CD4-positive, alpha-beta T cell treated with Interleukin-12 subunit alpha and Interleukin-12 subunit beta, for 1 hour (primary cell): ENCODE results near the gene XPNPEP2.

Experiments used
- DNase-seq: peaks from one replicate; pipeline ENCODE4 v3.0.0-alpha.2; 2020

The XPNPEP2 gene

DNA sequence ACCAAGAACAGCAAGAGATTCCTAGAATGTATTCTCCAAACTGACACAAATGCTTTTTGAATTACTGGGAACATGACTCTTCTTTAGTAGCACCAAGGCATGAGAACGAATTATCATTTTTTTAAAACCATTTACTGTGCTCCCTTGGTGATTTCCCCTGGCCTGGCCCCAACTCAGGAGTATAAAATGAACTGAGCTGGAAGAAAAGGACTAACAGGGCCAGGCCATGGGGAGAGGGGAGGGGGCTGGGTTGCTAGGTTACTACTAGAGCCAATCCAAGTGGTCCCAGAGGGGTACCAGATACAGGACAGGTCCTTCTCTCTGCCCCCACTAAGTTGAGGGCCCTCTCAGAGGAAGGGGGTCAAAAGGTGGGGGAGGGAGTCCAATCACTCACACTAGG, 64.1 kb downstream of the XPNPEP2 start:
- no peak for DNase-seq

DNA sequence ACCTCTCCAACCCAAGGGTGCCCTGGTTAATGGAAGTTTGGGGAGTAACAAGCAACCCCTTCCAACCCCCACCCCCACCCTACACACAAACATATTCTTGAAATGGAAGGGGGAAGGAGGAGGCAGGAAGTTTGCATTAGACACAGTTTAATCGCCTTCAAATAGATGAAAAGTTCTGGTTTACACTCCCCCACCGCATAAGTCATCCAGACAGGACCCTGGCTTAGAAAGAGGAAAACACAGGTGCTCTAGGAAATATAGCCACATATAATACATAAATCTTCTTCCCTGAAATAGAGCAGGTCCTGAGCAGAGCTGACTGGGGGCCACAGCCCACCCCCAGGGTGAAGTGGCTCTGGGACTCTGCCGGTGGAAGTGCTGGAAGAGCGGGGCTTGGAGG, 66.0 kb downstream of the XPNPEP2 start:
- no peak for DNase-seq

DNA sequence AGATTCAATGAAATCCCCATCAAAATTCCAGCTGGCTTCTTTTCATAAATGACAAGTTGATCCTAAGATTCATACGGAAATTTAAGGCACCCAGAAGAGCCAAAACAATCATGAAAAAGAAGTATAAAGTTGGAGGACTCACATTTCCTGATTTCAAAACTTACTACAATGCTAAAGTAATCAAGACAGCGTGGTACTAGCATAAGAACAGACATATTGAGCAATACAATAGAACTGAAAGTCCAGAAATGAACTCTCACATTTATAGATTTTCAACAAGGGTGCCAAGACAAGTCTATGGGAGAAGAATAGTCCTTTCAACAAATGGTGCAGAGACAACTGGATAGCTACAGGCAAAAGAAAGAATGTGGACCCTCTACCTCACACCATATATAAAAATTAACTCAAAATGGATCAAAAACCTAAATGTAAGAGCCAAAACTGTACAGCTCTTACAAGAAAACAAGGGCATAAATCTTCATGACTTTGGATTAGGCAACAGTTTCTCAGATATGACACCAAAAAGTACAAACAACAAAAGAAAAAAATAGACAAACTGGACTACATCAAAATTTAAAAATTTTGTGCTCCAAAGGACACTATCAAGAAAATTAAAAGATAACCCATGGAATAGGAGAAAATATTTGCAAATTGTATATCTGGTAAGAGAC, 69.5 kb downstream of the XPNPEP2 start:
- DNase-seq, result no peak

DNA sequence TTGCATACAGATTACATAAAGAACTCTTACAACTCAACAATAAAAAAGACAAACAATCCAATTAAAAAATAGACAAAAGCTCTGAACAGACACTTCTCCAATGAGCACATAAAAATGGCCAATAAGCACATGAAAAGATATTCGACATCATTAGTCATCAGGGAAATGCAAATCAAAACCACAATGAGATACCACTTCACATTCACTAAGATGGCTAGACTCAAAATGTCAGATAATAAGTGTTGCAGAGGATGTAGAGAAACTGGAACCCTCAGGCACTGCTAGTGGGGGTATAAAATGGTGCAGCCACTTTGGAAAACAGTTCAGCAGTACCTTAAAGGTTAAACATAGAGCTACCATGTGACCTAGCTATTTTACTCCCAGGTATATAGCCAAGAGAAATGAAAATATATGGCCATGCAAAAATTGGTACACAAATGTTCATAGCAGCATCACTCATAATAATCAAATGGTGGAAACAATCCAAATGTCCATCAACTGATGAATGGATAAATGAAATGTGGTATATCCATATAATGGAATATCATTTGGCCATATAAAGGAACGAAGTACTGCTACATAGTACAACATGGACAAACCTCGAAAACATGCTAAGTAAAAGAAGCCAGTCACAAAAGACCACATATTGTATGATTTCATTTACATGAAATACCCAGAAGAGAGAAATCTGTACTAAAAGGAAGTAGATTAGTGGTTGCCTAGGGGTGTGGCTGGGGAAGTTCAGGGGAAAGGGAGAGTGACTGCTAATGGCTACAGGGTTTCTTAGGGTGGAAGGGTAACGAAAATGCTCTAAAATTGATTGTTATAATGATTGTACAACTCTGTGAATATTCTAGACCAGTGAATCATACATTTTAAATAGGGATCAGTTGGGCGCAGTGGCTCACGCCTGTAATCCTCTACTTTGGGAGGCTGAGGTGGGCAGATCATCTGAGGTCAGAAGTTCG, 70.3 kb downstream of the XPNPEP2 start:
- no peak for DNase-seq

DNA sequence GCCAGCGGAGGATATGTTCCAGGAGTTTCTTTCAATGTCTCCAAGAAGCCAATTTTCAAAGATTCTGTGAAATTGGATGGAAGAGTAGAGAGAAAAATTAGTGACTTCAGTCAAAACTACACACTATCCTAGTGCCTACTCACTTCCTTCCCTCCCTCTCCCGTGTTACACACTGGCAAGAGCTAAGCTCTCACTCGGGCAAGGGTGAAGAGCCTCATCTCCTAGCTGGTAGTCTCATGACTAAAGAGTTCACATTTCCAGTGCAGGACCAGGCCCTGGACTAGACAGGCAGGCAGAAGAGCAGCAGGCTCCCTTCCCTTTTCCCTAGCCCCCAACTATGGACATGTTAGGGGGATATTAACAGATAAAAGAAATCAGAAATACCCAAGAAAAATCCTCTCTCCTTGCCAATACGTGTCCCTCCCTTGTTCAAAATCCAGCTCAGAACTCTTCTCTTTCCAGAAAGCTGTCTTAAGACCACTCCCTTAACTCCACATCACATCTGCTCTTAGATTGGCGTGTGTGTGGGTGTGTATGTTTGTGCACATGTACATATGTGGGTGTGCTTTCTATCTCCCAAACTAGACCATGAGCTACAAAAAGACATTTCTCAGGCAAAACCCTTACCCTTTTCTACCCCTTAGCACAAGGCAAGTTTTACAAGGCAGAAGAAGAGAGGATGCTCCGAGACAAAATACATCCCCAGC, 75.0 kb downstream of the XPNPEP2 start:
- DNase-seq, result no peak

DNA sequence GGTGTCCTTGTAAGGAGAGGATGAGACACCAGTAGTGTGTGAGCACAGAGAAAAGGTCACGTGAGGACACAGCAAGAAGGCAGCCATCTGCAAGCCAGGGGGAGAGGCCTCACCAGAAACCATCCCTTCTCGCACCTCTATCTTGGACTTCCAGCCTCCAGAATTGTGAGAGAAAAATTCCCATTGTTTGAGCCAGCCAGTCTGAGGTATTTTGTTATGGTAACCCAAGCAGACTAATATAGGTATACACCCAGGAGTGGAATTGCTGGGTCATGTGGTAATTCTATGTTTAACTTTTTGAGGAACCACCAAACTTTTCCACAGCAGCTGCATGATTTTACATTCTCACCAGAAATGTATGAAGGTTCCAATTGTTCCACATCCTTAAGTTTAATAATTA, 79.3 kb downstream of the XPNPEP2 start:
- no peak for DNase-seq
